MM.1S (cell line): ENCODE data around the gene NPAS1.

ENCODE experiments used
- EZH2 ChIP-seq: fragments of 300-600 bp; sonication (generic); optimal IDR thresholded peaks from 2 replicates; pipeline ENCODE3; 2017; ENCODE audit warnings: low read depth, mild to moderate bottlenecking, antibody characterized with exemption, low read length, mixed read lengths
- EZH2phosphoT487 ChIP-seq: fragments of 300-600 bp; sonication (generic); IDR thresholded peaks from 2 replicates; pipeline ENCODE4 v1.6.1; 2018; ENCODE audit warnings: antibody characterized with exemption, low read length
- TF ChIP-seq, protein P1 (sequence below): fragments of 300-600 bp; sonication (generic); IDR thresholded peaks from 2 replicates; pipeline ENCODE4 v1.5.1; 2016; ENCODE audit warnings: antibody characterized with exemption, low read length, mixed read lengths

DNA sequence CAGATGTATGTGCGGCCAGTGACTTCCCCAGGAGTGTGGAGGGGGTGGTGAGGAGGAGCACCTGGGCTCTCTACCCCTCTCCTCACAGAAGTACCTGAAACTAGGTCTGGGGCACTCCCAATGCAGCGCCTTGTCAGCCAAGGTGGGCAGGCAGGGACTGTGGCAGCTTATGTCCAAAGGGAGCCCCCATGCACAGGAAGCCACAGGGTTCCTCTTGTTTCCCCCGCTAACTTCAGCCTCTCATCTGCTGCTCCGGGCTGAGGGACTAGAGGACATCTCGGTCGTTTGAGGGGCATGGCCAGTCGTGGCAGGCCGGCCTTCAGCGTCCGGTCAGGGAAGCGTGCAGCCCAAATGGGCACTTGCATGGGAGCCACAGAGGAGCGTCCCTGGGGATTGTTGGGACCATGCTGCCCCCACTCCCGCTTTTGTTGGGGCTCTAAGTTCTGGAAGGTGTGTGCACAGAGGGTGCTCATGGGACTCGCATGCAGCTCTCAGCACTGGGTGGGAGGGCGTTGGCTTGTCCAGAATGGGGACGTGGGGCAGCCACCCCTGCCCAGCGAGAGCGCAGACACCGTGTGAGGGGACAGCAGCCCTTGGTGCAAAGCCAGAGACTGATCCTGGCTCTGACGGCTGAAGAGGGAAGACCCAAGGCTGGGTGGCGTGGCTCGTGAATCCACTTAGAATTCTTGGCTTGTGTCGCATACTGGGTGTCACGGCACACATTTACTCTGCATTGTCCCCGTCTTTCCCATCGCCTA lies 16.6 kb upstream of the NPAS1 start:
- TF ChIP-seq, protein P1, sequence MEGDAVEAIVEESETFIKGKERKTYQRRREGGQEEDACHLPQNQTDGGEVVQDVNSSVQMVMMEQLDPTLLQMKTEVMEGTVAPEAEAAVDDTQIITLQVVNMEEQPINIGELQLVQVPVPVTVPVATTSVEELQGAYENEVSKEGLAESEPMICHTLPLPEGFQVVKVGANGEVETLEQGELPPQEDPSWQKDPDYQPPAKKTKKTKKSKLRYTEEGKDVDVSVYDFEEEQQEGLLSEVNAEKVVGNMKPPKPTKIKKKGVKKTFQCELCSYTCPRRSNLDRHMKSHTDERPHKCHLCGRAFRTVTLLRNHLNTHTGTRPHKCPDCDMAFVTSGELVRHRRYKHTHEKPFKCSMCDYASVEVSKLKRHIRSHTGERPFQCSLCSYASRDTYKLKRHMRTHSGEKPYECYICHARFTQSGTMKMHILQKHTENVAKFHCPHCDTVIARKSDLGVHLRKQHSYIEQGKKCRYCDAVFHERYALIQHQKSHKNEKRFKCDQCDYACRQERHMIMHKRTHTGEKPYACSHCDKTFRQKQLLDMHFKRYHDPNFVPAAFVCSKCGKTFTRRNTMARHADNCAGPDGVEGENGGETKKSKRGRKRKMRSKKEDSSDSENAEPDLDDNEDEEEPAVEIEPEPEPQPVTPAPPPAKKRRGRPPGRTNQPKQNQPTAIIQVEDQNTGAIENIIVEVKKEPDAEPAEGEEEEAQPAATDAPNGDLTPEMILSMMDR, result no peak
- TF ChIP-seq EZH2phosphoT487 (no peak), EZH2 (no peak)
